Measurements from ENCODE around the gene ATP2C2. TPM values are rescaled to one million over a fixed set of nuclear protein-coding genes. Genes with fewer than 3 reads are reported as not detected.

ATP2C2 gene
- total RNA-seq, 4 donors from 2014 or later: 51.7 to 133 (median 57.7) TPM

DNA sequence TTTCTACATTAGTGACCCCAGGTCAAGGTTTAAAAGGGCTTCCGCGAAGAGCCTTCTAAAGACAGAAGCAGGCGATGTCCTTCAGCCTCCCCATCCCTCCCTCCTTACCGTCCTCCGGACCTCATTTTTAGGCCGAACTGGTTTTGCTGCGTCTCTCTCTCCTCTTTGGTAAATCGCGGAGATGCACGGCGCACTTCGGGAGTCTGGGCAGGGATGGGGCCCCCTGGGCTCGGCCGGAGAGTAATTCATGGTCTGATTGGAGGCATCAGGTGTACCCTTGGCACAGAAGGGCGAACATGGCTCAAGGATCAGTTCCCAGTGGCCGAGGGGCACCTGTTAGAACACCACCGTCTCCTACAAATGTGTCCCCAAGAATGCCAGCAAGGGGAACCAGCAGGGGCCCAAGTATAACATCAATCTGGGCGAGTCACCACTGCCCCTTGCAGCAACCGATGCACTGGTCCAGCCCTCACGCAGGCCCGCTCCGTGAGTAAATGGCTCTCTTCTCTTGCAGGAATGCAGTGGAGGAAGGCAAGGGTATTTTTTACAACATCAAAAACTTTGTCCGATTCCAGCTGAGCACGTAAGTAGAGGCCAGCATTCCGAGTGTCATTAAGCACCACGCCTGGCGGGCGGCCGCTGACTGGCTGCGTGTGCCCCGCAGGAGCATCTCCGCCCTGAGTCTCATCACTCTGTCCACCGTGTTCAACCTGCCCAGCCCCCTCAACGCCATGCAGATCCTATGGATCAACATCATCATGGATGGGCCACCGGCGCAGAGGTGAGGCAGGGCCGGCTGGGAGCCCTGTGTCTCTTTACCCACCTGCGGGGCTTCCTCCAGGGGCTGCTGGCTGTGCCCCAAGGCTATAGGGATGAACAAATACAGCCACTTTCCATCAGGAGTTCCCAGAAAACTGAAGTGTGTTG lies 90.5 kb downstream of the ATP2C2 start:
- WGBS, 2 donors: 93 to 95% methylated on average over 38 of the region's 38 CpGs
- DNase-seq (ENCODE audit: low spot score in 2 of 2): peak in 1 of 2 donors; percentile 74
- H3K4me3 ChIP-seq (ENCODE audit: low read depth, poor library complexity, severe bottlenecking): no peak overlapping the region
- intact Hi-C loops (cut with DNase I; ENCODE audit: low total_unique reads): no loop called here
- TF ChIP-seq POLR2A (IDR thresholded peaks at IDR 0.05) (no peak), CTCF (IDR thresholded peaks at IDR 0.05) (no peak)

DNA sequence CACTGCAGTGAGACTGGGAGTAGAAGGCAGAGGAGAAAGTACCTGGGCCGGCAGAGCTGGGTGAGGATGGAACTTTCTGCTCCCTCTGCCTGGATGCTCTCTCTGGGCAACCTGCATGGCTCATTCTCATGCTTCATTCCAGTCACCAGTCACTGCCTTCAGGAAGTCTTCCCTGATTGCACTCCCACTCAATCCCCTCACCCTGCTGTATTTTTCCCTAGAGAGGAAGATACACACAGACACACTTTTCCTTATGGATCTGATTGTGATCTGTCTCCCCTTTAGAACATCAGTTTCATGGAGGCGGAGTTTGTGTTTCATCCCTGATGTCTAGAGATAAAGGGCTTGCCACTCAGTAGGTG lies 91.2 kb downstream of the ATP2C2 start:
- intact Hi-C loops (cut with DNase I; ENCODE audit: low total_unique reads): no loop called here
- TF ChIP-seq CTCF (IDR thresholded peaks at IDR 0.05): no peak
- no peak for TF ChIP-seq POLR2A (IDR thresholded peaks at IDR 0.05)
- 93% methylated on average over 2 of the region's 2 CpGs for WGBS, 2 donors

DNA sequence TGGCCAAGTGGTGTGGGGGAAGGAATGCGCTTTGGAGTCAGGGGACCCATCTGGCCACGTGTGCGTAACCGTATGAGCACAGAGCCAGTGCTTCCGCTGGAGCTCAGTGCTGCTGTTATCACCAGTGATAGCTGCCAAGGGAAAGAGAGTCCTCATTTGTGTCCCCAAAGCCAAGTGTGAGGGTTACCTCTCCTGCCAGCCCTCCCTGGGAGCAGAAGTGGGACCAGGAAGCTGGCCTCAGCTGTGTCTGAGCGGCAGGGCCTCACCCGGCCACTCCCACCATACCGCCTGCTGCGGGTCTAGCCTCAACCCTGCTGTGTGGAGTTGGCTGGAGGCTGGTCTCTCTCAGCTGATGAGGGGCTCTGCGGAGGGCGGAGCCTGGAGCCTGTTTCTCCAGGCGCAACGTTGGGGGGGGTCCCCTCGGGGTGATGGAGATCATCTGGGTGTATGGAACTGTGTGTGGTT lies 91.6 kb downstream of the ATP2C2 start:
- no peak for TF ChIP-seq CTCF (IDR thresholded peaks at IDR 0.05)
- TF ChIP-seq POLR2A (IDR thresholded peaks at IDR 0.05): no peak
- H3K4me3 ChIP-seq (ENCODE audit: low read depth, poor library complexity, severe bottlenecking): no peak overlapping the region
- WGBS, 2 donors: 74 to 89% methylated on average over 13 to 14 of the region's 14 CpGs
- DNase-seq (ENCODE audit: low spot score in 2 of 2): peak in 1 of 2 donors; percentile 74
- intact Hi-C loops (cut with DNase I; ENCODE audit: low total_unique reads): no loop called here

More for the DNA sequence above, 91.2 kb downstream of the ATP2C2 start:
- H3K4me3 ChIP-seq (ENCODE audit: low read depth, poor library complexity, severe bottlenecking): no peak overlapping the region
- DNase-seq (ENCODE audit: low spot score in 2 of 2): no peak

GRCh38 chr16:84460406-84461028 lies 92.2 kb downstream of the ATP2C2 start:
- peak in 1 of 2 donors; percentile 79 for DNase-seq (ENCODE audit: low spot score in 2 of 2)
- WGBS, 2 donors: 78 to 81% methylated on average over 20 of the region's 20 CpGs
- H3K4me3 ChIP-seq (ENCODE audit: low read depth, poor library complexity, severe bottlenecking): no peak overlapping the region
- TF ChIP-seq CTCF (IDR thresholded peaks at IDR 0.05) (no peak), POLR2A (IDR thresholded peaks at IDR 0.05) (no peak)
- intact Hi-C loops (cut with DNase I; ENCODE audit: low total_unique reads): no loop called here

GRCh38 chr16:84461029-84461412 lies 92.7 kb downstream of the ATP2C2 start:
- TF ChIP-seq POLR2A (IDR thresholded peaks at IDR 0.05): no peak
- no peak for TF ChIP-seq CTCF (IDR thresholded peaks at IDR 0.05)
- no peak for DNase-seq (ENCODE audit: low spot score in 2 of 2)
- intact Hi-C loops (cut with DNase I; ENCODE audit: low total_unique reads): no loop called here
- 83 to 85% methylated on average over 8 of the region's 8 CpGs for WGBS, 2 donors
- H3K4me3 ChIP-seq (ENCODE audit: low read depth, poor library complexity, severe bottlenecking): no peak overlapping the region
